ENCODE measurements around the gene FOXQ1. TPM values are rescaled to one million over a fixed set of nuclear protein-coding genes. Genes with fewer than 3 reads are reported as not detected.
"Not testable (repeated sequence)": the region's sequence is repeated elsewhere in the genome, so short reads cannot be mapped to it uniquely, and the experiment has no call there.

The FOXQ1 gene
- polyA plus RNA-seq, 1 donor: not detected

GRCh38 chr6:1321738-1322137, 9.8 kb downstream of the FOXQ1 start:
- DNase-seq (ENCODE audit: low read depth): no peak

- no peak for DNase-seq (ENCODE audit: low read depth)
These were observed 10.3 kb downstream of the FOXQ1 start for GRCh38 chr6:1322156-1322555.

- DNase-seq (ENCODE audit: low read depth): no peak
These were observed 10.9 kb downstream of the FOXQ1 start for GRCh38 chr6:1322696-1323219.

GRCh38 chr6:1324936-1325335, 13.0 kb downstream of the FOXQ1 start:
- no peak for DNase-seq (ENCODE audit: low read depth)

GRCh38 chr6:1325461-1326309, 13.8 kb downstream of the FOXQ1 start:
- no peak for DNase-seq (ENCODE audit: low read depth)

- no peak for DNase-seq (ENCODE audit: low read depth)
These were observed 14.7 kb downstream of the FOXQ1 start for GRCh38 chr6:1326535-1327121.

GRCh38 chr6:1327630-1328029, 15.7 kb downstream of the FOXQ1 start:
- no peak for DNase-seq (ENCODE audit: low read depth)

GRCh38 chr6:1328129-1328800, 16.4 kb downstream of the FOXQ1 start:
- no peak for DNase-seq (ENCODE audit: low read depth)

- DNase-seq (ENCODE audit: low read depth): no peak
These were observed 17.8 kb downstream of the FOXQ1 start for GRCh38 chr6:1329708-1330107.

GRCh38 chr6:1334684-1335083, 22.8 kb downstream of the FOXQ1 start:
- DNase-seq (ENCODE audit: low read depth): no peak

GRCh38 chr6:1335367-1336037, 23.6 kb downstream of the FOXQ1 start:
- no peak for DNase-seq (ENCODE audit: low read depth)

GRCh38 chr6:1336246-1336843, 24.4 kb downstream of the FOXQ1 start:
- no peak for DNase-seq (ENCODE audit: low read depth)

GRCh38 chr6:1337791-1338190, 25.9 kb downstream of the FOXQ1 start:
- DNase-seq (ENCODE audit: low read depth): no peak

- DNase-seq (ENCODE audit: low read depth): no peak
These were observed 34.2 kb downstream of the FOXQ1 start for GRCh38 chr6:1346101-1346500.

- DNase-seq (ENCODE audit: low read depth): no peak
These were observed 34.7 kb downstream of the FOXQ1 start for GRCh38 chr6:1346558-1347091.

- DNase-seq (ENCODE audit: low read depth): no peak
These were observed 35.3 kb downstream of the FOXQ1 start for GRCh38 chr6:1347161-1347560.

- DNase-seq (ENCODE audit: low read depth): peak; percentile 85
These were observed 36.8 kb downstream of the FOXQ1 start for GRCh38 chr6:1348675-1349074.

- DNase-seq (ENCODE audit: low read depth): no peak
These were observed 37.8 kb downstream of the FOXQ1 start for GRCh38 chr6:1349655-1350054.

GRCh38 chr6:1351381-1352008, 39.6 kb downstream of the FOXQ1 start:
- DNase-seq (ENCODE audit: low read depth): no peak

GRCh38 chr6:1355068-1355467, 43.2 kb downstream of the FOXQ1 start:
- DNase-seq (ENCODE audit: low read depth): not testable (repeated sequence)

GRCh38 chr6:1361717-1362116, 49.8 kb downstream of the FOXQ1 start:
- DNase-seq (ENCODE audit: low read depth): not testable (repeated sequence)
